Limb (tissue), 2 donors: ENCODE results near the gene MED22.
"Not testable (repeated sequence)": the region's sequence is repeated elsewhere in the genome, so short reads cannot be mapped to it uniquely, and the experiment has no call there.

ENCODE experiments used
- DNase-seq, 2 donors: peaks; one replicate each; pipeline ENCODE4 v3.0.0-alpha.2; 2016; ENCODE audit errors: extremely low spot score in 2 of 2

Gene MED22

DNA sequence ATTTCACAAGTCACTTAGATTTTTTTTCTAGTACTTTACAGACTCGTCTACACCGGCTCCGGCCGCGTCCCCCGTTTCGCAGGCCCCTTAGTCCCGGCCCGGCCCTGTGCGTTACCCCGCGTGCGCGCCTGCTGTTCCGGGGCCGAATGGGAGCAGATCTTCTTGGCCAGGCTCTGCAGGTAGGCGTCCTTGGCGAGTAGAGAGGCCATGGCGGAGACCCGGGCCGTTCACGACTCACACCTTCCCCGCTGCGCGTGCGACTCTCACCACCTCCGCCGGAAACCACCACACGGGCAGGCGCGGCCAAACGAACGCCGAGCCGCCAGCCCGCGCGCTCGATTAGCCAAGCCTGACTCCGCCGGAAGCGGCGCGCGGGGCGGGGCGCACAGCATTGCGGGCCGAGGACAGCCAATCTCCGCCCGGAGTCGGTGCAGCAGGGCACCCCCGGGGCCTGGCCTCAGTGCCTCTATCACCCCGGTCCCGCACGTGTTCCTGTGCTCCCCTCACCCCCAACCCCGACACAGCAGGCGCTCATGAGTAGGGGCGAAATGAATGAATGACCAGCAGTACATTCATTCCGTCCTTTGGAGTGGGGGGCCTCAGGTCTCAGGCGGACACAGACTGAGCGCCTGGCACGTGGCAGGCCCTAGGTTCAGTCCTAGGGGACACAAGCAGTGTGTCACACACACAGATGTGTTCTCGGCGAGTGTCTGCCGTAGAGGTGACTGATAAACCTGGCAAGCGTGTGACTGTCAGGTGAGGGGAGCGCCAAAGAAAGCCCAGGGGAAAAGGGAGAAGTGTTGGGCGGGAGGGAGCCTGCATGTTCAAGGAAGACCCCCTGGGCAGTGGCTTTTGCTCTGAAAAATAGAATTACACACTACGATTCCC lies 11.8 kb downstream of the MED22 start, which contains the start of gene SURF6:
Gene SURF6 (minus strand): TSS at position 265 of the 888 bp plus-strand sequence. CDS start 56 bp downstream, at position 209.
- peak; percentile 90 to 93 for DNase-seq

DNA sequence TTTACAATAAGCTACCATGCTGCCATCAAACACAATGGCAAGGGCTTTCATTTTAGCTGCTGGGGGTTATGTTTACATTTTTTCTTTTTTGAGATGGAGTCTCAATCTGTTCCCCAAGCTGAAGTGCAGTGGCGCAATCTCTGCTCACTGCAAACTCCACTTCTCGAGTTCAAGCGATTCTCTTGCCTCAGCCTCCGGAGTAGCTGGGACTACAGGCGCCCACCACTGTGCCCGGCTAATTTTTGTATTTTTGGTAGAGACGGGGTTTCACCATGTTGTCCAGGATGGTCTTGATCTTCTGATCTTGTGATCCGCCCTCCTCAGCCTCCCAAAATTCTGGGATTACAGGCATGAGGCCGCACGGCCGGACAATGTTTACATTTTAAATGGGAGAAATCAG lies 13.0 kb downstream of the MED22 start:
- not testable (repeated sequence) for DNase-seq

DNA sequence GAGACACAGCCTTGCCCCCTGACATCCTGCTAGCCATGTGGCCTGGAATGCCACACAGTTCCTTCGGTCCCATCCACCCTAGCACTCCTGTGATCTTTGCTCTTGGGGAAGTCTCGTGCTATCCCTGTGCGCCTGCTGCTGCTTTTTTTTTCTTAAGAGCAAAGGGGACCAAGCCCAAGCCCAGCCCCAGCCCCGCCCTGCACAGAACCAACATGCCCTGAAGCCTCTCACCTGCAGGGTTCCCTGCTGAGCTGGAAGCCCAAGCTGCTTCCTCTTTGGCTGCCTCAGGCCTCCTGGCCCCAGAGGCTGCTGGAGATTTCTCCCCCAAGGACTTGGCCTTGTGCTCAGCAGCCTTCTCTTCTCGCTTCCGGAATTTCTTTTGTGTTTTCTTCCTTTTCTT lies 13.8 kb downstream of the MED22 start:
- DNase-seq: no peak

DNA sequence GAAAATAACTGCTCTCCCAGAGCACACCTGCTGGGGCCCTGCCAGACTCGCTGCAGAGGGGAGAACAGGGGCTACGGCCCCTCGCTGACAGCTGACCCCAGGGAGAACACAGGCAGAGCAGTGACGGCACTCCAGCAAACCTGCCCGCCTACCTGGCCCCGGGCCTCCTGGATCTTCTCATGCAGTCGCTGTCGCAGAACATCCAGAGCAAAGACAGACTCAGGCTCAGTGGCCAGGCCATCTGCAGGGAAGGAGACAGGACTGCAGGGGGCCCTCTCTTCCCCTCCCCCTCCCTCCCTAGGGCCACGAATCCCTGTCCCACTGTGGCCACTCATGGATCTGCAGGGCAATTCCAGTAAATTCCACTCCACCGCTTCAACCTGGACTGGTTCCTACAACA lies 14.4 kb downstream of the MED22 start:
- DNase-seq: no peak

DNA sequence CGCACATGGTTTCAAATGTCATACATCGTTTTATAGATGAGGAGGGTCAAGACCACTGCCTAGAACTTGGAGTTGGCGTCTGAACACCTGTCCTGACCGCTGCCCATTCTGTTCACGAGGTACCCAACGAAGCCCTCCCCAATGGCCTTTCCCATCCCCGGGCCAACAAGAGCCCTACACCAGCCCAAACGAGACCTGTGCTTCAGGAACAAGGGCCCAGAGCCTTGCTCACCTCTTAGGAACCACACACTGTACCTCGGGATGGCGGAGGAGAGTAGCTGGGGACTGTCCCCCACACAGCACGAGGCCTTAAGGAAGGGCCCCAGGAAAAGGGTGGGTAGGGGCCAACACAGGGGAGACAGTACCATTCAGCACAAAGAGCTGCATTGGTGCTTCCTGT lies 14.9 kb downstream of the MED22 start:
- no peak for DNase-seq

DNA sequence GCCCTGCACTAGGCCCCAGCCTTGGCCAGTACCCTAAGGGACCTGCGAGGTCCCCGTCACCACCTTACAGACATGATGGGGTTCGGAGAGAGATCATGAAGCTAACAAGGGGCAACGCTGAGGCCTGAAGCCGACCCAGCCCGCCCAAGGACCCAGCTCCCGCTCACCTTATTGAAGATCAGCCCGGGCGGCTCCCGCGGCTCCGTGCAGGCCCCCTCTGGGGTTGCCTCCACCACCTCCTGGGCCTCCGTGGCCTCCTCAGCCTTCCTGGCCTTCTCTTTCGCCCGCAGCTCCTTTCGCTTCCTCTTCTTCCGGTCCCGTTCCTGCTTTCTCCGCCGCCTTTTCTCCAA lies 15.6 kb downstream of the MED22 start:
- no peak for DNase-seq

DNA sequence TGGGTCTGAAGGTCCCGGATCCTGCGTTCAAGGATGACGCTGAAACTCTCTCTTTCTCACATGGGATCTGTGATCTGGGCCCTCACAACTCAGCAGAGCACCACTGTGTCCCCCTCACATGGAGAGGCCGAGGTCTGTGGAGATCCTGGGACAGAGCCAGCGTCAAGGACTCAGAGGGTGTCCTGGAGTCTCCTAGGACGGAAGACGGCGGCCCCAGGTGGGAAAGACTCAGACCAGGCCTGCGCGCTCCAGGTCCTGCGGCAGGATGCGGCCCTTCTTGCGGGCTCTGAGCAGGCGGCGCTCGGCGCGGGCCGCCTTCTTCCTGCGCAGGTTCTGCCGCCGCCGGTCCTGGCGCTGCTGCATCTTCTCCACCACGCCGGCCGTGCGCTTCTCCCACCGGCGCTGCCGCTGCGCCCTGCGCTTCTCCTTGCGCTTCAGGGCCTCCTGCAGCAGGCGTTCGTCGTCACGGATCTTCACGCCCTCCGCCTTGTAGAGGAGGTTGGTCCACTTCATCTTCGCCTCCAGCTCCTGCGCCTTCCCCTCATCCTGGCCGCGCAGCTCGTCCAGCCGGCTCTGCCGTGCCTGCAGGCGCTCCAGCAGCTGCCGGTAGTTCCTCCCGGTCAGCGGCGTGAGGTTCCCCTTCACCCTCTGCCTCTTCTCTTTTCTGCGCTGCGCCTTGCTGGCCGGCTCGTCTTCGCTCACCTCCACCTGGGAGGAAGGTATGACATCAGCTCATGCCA lies 16.1 kb downstream of the MED22 start:
- no peak for DNase-seq

DNA sequence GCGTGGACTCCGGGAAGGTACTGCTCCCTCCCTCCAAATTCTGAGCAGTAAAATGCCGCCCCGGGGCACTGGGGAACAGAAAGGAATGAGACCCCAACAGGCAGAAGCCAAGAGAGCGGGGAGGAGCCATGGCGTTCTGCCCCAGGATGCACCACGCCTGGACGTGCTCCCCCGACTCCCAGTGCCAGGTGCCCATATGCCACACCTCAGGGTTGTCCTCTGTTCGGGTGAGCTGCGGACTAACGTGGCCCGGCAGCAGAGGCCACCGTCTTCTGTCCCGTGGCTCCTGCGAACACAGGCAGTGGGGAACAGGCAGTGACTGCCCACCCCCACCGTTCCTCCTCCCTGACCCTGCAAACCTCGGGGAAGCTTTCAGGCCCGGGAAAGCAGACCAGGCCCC lies 16.7 kb downstream of the MED22 start:
- no peak for DNase-seq

DNA sequence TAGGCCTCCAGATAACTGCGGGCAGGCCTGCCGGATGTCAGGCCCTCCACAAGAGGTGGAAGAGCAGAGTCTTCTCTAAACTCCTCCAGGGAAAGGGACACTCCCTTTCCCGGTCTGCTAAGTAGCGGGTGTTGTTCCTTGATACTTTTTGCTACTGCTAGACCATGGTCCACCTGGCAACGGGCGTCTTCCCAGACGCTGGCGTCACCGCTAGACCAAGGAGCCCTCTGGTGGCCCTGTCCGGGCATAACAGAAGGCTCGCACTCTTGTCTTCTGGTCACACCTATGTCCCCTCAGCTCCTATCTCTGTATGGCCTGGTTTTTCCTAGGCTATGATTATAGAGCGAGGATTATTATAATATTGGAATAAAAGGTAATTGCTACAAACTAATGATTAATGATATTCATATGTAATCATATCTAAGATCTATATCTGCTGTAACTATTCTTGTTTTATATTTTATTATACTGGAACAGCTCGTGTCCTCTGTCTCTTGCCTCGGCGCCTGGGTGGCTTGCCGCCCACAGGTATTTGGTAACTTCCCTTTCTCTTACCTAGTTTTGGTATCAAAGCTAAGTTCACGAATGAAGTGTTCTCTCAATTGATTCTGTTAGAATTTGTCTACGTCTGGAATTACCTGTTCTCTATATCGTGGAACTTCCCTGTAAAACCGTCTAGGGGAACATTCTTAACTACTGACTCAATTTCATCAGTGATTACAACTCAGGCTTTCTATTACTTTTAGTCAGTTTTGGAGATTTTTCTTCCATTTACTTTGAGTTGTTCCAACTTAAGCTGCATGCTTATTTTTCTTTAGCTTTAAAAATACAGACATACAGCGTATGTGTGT lies 18.4 kb downstream of the MED22 start:
- not testable (repeated sequence) for DNase-seq

DNA sequence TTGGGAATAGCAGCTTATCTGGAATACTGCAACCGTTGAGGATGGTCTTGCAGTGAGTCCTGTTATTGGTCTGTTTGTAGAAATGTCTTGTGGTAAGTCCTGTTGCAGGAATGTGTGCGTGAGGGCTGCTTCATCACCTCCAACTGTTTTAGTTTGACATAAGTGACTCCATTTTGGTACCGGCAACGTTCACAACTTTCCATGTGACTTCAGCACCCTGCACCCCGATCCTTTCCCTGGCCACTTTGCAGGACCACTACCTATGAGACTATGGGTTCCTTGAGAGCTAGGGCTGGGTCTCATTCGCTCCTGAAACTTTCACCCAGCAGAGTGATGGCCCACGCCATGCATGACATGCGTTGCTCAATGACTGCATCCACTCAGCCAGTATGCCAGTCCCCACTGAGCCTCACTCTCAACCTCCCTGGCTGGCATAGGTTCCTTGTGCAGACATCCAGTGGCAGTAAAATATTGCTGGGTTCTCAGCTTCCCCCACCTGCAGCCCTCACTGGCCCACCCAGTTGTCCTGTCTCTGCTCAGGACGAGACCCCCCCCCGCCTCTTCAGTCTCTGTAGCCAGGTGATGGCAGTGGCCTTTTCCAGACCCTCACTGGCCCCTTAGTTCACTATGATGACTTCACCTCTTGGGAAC lies 20.0 kb downstream of the MED22 start:
- no peak for DNase-seq

DNA sequence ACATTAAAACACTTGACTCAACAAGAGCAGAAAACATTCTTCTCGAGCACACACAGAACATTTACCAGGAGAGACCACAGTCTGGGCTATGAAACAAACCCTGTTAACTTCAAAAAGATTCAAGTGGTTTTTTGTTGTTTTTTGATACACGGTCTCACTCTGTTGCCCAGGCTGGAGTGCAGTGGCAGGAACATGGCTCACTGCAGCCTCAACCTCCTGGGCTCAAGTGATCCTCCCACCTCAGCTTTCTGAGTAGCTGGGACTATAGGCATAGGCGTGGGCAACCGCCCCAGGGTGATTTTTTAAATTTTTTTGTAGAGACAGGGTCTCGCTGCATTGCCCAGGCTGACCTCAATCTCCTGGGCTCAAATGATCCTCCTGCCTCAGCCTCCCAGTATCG lies 20.9 kb downstream of the MED22 start:
- DNase-seq: not testable (repeated sequence)

DNA sequence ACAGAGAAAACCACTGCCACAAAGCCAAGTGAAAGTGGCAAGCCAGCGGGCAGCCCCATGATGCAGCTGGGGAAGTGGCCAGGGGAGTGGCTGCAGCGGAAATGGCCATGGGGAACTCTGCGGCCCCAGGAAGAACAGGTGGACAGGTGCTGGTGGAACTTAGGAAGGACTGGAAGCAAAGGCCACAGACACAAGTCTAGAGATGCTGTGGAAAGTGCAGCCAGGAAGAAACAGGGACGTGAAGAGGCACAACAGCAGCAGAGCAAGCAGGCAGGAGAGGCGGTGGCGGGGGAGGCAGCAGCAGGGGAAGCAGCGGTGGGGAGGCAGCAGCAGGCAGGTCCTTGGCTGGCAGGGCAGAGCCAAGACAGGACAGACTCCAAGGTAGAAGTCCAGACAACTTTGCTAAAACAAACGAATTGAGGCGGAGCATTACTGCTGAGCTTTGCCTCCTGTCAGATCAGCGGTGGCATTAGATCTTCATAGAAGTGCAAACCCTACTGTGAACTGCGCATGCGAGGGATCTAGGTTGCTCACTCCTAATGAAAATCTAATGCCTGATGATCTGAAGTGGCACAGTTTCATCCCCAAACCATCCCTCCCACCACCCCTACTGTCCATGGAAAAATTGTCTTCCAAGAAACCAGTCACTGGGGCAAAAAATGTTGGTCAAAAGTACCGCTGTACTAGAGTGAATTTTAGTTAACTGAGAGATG lies 23.8 kb downstream of the MED22 start:
- DNase-seq: no peak

DNA sequence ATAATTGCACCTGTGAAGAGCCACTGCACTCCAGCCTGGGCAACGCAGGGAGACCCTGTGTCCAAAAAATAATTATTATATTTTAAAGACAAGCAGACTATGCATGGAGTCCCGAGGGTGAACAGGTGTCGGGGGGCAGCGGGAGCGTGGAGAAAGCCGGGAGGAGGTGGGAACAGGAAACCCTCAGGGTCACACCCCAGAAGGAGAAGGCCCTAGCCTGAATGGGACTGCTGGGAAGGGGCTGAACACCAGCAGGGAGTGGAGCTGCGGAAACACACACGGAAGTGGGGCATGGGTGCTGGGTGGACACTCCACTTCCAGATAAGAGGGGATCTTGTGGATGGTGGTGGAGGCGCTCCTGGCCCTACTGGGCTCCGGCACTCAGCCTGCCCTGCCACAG lies 24.7 kb downstream of the MED22 start:
- DNase-seq: no peak

DNA sequence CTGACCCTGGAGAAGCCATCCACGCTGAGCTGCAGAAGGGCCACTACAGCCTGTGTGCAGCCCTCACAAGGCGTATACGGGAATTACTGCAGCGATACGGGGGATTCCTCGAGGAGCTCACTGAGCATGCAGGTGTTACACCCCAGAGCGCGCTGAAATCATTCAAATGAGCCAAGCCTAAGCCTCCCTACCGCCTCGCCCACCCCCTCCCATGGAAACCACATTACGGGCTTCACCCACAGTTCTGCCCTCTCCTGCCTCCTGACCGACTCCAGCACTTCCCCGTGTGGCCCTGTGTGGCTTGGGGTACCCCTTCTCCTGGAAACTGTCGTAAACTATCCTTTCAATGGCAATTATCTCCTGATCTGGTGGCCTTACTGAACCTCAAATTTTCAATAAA lies 25.2 kb downstream of the MED22 start:
- DNase-seq: no peak

DNA sequence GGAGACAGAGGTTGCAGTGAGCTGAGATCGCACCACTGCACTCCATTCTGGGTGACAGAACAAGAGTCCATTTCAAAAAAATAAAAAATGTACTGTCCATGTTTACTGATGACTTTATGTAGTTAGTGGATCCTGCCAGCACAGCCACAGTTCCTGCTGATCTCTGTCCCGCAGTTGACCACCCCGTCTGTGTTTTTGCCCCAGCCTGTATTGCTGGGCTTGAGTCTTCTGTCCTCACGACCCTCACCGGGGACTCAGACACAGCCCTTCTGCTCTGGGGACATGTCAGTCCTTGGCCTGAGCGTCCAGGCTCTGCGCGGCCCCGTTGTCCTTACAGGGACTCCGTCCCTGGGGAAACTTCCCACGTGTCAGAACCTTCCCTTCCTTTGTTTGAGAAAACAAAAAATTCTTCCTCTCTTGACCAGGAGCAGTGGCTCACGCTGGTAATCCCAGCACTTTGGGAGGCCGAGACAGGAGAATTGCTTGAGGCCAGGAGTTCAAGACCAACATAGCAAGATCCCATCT lies 26.5 kb downstream of the MED22 start:
- DNase-seq: no peak

DNA sequence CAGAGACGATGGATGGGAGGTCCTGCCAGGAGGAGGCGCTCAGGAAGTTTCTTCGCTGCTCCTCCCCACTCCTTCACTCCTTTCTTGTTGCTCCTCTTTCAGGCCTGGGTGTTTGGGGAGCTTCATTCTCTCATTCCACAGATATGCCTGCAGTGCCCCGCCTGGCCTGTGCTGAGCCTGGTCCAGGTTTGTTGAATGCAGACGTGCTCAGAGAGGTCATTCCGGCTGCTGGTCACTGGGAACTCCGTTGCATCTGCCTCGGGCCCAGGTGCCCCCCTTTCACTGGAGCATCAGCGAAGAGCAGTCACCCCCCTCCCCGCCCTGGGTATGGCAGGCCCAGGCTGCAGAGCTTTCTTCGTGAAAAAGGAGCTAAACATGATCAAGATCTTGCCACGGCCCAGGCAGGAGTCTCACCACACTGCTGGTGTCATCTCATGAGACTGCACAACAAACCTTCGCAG lies 27.5 kb downstream of the MED22 start:
- DNase-seq: no peak

DNA sequence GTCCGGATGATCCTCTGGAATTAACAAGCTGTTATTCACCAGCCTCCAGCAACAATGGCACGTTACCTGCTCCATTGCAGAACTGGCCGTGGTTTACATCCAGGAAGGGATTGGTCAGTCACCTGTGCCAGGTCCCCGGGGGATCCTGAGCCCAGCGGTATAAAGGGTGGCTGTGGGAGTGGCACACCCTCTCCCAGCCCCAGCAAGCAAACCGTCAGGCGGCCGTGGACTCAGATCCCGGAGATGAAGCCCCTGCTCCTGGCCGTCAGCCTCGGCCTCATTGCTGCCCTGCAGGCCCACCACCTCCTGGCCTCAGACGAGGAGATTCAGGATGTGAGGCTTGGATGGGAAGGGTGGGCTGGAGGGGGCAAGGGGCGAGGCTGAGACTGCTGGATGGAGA lies 30.4 kb downstream of the MED22 start:
- DNase-seq: not testable (repeated sequence)

DNA sequence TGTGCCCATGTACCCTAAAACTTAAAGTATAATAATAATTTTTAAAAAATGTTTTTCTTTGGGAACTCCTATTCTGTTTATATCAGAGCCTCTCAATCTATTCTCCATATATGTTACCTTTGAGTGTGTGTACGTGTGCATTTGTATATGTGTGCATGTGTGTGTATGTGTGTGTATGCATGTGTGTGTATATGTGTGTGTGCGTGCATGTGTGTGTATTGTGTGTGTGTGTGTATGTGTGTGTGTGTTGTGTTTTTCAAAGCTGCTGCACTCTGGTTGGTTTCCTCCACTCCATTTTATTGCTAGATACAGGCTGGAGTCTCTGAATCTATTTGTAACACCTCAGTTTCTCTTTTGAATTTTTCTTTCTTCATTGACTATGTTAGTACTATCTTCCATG lies 31.9 kb downstream of the MED22 start:
- no peak for DNase-seq

DNA sequence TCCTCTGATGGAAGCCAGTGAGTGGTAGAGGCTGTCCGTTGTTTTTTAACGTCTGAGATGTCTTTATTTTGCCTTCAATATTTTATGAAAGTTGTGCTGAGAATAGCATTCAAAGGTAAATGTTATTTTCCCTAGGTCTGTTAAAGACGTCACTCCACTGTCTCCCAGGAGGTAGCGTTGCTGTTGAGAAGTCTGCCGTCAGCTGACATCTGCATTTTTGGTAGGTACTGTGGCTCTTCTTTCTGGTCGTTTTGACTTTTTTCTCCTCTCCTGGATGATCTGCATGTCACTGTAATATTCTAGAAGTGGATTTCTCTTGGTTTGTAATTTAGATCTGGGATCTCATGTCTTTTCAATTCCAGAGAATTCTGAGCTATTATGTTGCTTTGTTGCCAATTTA lies 38.3 kb downstream of the MED22 start:
- no peak for DNase-seq

DNA sequence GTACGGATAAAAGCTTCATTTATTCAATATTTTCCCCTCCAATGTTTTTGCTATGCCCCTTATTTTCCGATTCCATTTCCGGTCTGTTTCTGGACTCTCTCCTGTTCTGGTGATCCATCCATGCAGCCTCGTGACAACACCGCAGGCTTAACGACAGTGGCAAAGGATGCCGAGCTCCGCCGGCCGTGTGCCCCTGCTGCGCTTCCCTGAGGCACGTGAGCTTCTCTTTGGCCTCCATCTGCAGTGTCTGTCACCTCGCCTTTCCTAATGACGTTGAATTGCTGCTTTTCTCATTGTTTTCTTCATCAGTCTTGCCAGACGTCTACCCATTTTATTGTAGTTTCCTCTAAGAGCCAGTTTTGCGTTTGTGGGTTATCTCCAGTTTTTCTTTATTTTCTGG lies 40.6 kb downstream of the MED22 start:
- no peak for DNase-seq
